Measurements from ENCODE around the gene MAP2K5. TPM values are rescaled to one million over a fixed set of nuclear protein-coding genes. Genes with fewer than 3 reads are reported as not detected.

Gene MAP2K5
- total and polyA plus RNA-seq, 10 of the 15 experiments (the other 5 are each of a cell fraction or from before 2014, with no cell fraction given) = 1.3 to 19.4 (median 9.6) TPM

- TF ChIP-seq, protein P1, sequence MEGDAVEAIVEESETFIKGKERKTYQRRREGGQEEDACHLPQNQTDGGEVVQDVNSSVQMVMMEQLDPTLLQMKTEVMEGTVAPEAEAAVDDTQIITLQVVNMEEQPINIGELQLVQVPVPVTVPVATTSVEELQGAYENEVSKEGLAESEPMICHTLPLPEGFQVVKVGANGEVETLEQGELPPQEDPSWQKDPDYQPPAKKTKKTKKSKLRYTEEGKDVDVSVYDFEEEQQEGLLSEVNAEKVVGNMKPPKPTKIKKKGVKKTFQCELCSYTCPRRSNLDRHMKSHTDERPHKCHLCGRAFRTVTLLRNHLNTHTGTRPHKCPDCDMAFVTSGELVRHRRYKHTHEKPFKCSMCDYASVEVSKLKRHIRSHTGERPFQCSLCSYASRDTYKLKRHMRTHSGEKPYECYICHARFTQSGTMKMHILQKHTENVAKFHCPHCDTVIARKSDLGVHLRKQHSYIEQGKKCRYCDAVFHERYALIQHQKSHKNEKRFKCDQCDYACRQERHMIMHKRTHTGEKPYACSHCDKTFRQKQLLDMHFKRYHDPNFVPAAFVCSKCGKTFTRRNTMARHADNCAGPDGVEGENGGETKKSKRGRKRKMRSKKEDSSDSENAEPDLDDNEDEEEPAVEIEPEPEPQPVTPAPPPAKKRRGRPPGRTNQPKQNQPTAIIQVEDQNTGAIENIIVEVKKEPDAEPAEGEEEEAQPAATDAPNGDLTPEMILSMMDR (IDR thresholded peaks at IDR 0.05 in 2 of 3, conservative IDR thresholded peaks at IDR 0.05 in 1 of 3; ENCODE audit: control insufficient read depth in 2 of 3, extremely low read depth in 1 of 3, insufficient read depth in 1 of 3, low read depth in 3 of 3, low read length in 3 of 3) = no peak
- TF ChIP-seq CHD1 (IDR thresholded peaks at IDR 0.05; ENCODE audit: low read depth, low read length) = no peak
- no peak for TF ChIP-seq FOS (IDR thresholded peaks at IDR 0.05; ENCODE audit: borderline replicate concordance, extremely low read depth, insufficient read length)
- TF ChIP-seq TBL1XR1 (IDR thresholded peaks at IDR 0.05; ENCODE audit: low read depth, low read length) = no peak
- TF ChIP-seq SREBF2 (IDR thresholded peaks at IDR 0.05; ENCODE audit: low read length) = no peak
- TF ChIP-seq ZZZ3 (IDR thresholded peaks at IDR 0.05; ENCODE audit: control insufficient read depth, insufficient read length, low read depth) = no peak
- TF ChIP-seq MEF2B (IDR thresholded peaks at IDR 0.05; ENCODE audit: partially characterized antibody, poor library complexity, severe bottlenecking) = no peak
Measured at GRCh38 chr15:67807141-67807540, 264.6 kb downstream of the MAP2K5 start (continued).

- H3K27ac ChIP-seq (ENCODE audit: control insufficient read depth, insufficient read depth) = no peak overlapping the region
- no peaks in the 10 kb centered on the region; a peak in 2 of 4 replicates for H3K36me3 ChIP-seq (ENCODE audit: control insufficient read depth in 2 of 2, insufficient read depth in 2 of 2, low read length in 1 of 2)
- H4K20me1 ChIP-seq (ENCODE audit: control insufficient read depth, insufficient read depth) = no peaks in the 10 kb centered on the region; the same call in 1 of the 2 replicates
- ChIA-PET POLR2A (no interaction called here), CTCF (interaction anchor here (0.7 kb wide), 1 partner anchor 307 kb away, joined by 3 read pairs; no protein-coding TSS in a partner anchor), SMC1A (ENCODE audit: uncharacterized antibody, unreplicated experiment) (no interaction called here), RAD21 (ENCODE audit: unreplicated experiment) (no interaction called here)
- no peak for DNase-seq (ENCODE audit: low read depth, low spot score)
- peaks cover 5% of the 10 kb centered on the region for H3K4me1 ChIP-seq (ENCODE audit: control insufficient read depth, insufficient read depth, low read length)
- H3K27me3 ChIP-seq (replicated peaks in 1 of 2; ENCODE audit: control insufficient read depth in 2 of 2, insufficient read depth in 2 of 2, low read length in 1 of 2) = no peaks in the 10 kb centered on the region
- H3K4me3 ChIP-seq = no peak overlapping the region
- TF ChIP-seq, protein P2, sequence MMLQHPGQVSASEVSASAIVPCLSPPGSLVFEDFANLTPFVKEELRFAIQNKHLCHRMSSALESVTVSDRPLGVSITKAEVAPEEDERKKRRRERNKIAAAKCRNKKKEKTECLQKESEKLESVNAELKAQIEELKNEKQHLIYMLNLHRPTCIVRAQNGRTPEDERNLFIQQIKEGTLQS (IDR thresholded peaks at IDR 0.05; ENCODE audit: borderline replicate concordance, extremely low read depth, low read depth, low read length) = no peak
- TF ChIP-seq TCF7 (IDR thresholded peaks at IDR 0.05; ENCODE audit: borderline replicate concordance) (no peak), TARDBP (IDR thresholded peaks at IDR 0.05; ENCODE audit: borderline replicate concordance) (no peak), SUZ12 (IDR thresholded peaks at IDR 0.05; ENCODE audit: unreplicated experiment) (no peak), BCL11A (IDR thresholded peaks at IDR 0.05; ENCODE audit: low read depth, low read length) (no peak), SMARCA5 (IDR thresholded peaks at IDR 0.05) (no peak), SP1 (IDR thresholded peaks at IDR 0.05; ENCODE audit: low read depth, low read length) (no peak)
- in situ Hi-C loops (cut with MboI) (no loop called here), intact Hi-C loops (cut with micrococcal nuclease; ENCODE audit: unreplicated experiment) (no loop called here)
- H2AFZ ChIP-seq (ENCODE audit: control insufficient read depth, low read depth, low read length) = no peak overlapping the region
- WGBS (ENCODE audit: insufficient coverage, insufficient replicate concordance, low lambda C conversion rate, missing lambda C conversion rate) = 95% methylated on average over 7 of the region's 7 CpGs
- FAIRE-seq = no peak
- ATAC-seq = no peak
- H3K9ac ChIP-seq (ENCODE audit: control insufficient read depth, insufficient read depth, low read length) = no peak overlapping the region
- no peaks in the 10 kb centered on the region for H3K79me2 ChIP-seq (ENCODE audit: control insufficient read depth, insufficient read depth, low read length)
- no TSS peak for BruUV-seq (replicated peaks)
- no peaks in the 10 kb centered on the region for H3K9me3 ChIP-seq (replicated peaks; ENCODE audit: control insufficient read depth, insufficient read depth, low read length)
- no peak overlapping the region for H3K4me2 ChIP-seq (ENCODE audit: control insufficient read depth, insufficient read depth)
Measured at GRCh38 chr15:67807836-67808235, 265.3 kb downstream of the MAP2K5 start.

Measured in GM12878 (cell line).